Neural cell (in vitro differentiated cells): Measurements from ENCODE around the gene ITPKB. TPM values are rescaled to one million over a fixed set of nuclear protein-coding genes. Genes with fewer than 3 reads are reported as not detected.

Experiments
- H2AFZ ChIP-seq: fragments of 200-600, 300-800 bp; sonication (generic), shearing (Covaris generic); 2 replicates; pipeline ENCODE4 v1.6.0; 2014; ENCODE audit warnings: low read depth, mild to moderate bottlenecking, antibody characterized with exemption, low read length, moderate library complexity
- H3F3A ChIP-seq: fragments of 200-600 bp; shearing (Covaris generic); 2 replicates; pipeline ENCODE4 v1.6.1; 2016; ENCODE audit warnings: mild to moderate bottlenecking, moderate library complexity, mixed read lengths, antibody characterized with exemption, low read length; ENCODE audit not compliant: insufficient read depth, poor library complexity, severe bottlenecking
- H3K27ac ChIP-seq: fragments of 200-600, 300-800 bp; sonication (generic), shearing (Covaris generic); 2 replicates; pipeline ENCODE4 v1.5.1; 2014; ENCODE audit warnings: mild to moderate bottlenecking, low read length, moderate library complexity
- H3K27me3 ChIP-seq: fragments of 300-800, 200-600 bp; sonication (generic), shearing (Covaris generic); 2 replicates; pipeline ENCODE4 v1.6.0; 2014; ENCODE audit warnings: mild to moderate bottlenecking, low read depth, low read length, moderate library complexity; ENCODE audit not compliant: insufficient read depth
- H3K36me3 ChIP-seq: fragments of 300-800, 200-600 bp; sonication (generic), shearing (Covaris generic); 2 replicates; pipeline ENCODE4 v1.5.1; 2014; ENCODE audit warnings: mild to moderate bottlenecking, antibody characterized with exemption, low read length, moderate library complexity; ENCODE audit not compliant: insufficient read depth
- H3K4me2 ChIP-seq: fragments of 300-800, 200-600 bp; sonication (generic), shearing (Covaris generic); 2 replicates; pipeline ENCODE4 v1.6.0; 2014; ENCODE audit warnings: mild to moderate bottlenecking, low read length
- H3K4me3 ChIP-seq: fragments of 300-800, 200-600 bp; sonication (generic), shearing (Covaris generic); 2 replicates; pipeline ENCODE4 v1.5.1; 2014; ENCODE audit warnings: mild to moderate bottlenecking, low read length, moderate library complexity
- H3K79me2 ChIP-seq: fragments of 200-600 bp; shearing (Covaris generic); replicated peaks from 2 replicates; pipeline ENCODE4 v1.6.0; 2014; ENCODE audit warnings: mild to moderate bottlenecking, low read length, moderate library complexity; ENCODE audit not compliant: insufficient read depth
- H3K9ac ChIP-seq: fragments of 300-800, 200-600 bp; sonication (generic), shearing (Covaris generic); 2 replicates; pipeline ENCODE4 v1.6.1; 2016; ENCODE audit warnings: mild to moderate bottlenecking, low read length, mixed read lengths
- H3K9me2 ChIP-seq: fragments of 200-600 bp; shearing (Covaris generic); 2 replicates; pipeline ENCODE4 v1.6.1; 2016; ENCODE audit warnings: mild to moderate bottlenecking, low read length, mixed read lengths; ENCODE audit not compliant: insufficient read depth
- H3K9me3 ChIP-seq: fragments of 200-600, 300-800 bp; sonication (generic), shearing (Covaris generic); 2 replicates; pipeline ENCODE4 v1.6.1; 2016; ENCODE audit warnings: mild to moderate bottlenecking, mixed run types, low read length, moderate library complexity, mixed read lengths
- H4K20me1 ChIP-seq: fragments of 200-600 bp; shearing (Covaris generic); 2 replicates; pipeline ENCODE4 v1.6.1; 2016; ENCODE audit warnings: mild to moderate bottlenecking, mixed run types; ENCODE audit not compliant: insufficient read depth
- EP300 ChIP-seq: fragments of 450-650 bp; conservative IDR thresholded peaks from 2 replicates; pipeline ENCODE4 v1.6.1; 2014; ENCODE audit warnings: antibody characterized with exemption, mild to moderate bottlenecking, moderate library complexity; ENCODE audit not compliant: poor library complexity, severe bottlenecking
- EZH2 ChIP-seq: fragments of 200-600, 300-800 bp; shearing (Covaris generic), sonication (generic); IDR thresholded peaks from 2 replicates; pipeline ENCODE4 v1.6.1; 2014; ENCODE audit warnings: antibody characterized with exemption, low read length, borderline replicate concordance, mild to moderate bottlenecking; ENCODE audit not compliant: insufficient read depth, poor library complexity, severe bottlenecking
- MXI1 ChIP-seq: fragments of 450-650 bp; conservative IDR thresholded peaks from 2 replicates; pipeline ENCODE4 v1.6.1; 2014; ENCODE audit warnings: antibody characterized with exemption, mild to moderate bottlenecking; ENCODE audit not compliant: poor library complexity, severe bottlenecking
- POLR2AphosphoS5 ChIP-seq: IDR thresholded peaks from 2 replicates; pipeline ENCODE4 v1.6.1; 2012
- RAD21 ChIP-seq: fragments of 450-650 bp; conservative IDR thresholded peaks from 2 replicates; pipeline ENCODE4 v1.6.1; 2014; ENCODE audit warnings: antibody characterized with exemption, mild to moderate bottlenecking, moderate library complexity
- SMC3 ChIP-seq: fragments of 450-650 bp; conservative IDR thresholded peaks from 2 replicates; pipeline ENCODE4 v1.6.1; 2014; ENCODE audit warnings: antibody characterized with exemption, mild to moderate bottlenecking, moderate library complexity; ENCODE audit not compliant: poor library complexity
- TAF1 ChIP-seq: IDR thresholded peaks from 2 replicates; pipeline ENCODE4 v1.6.1; 2012; ENCODE audit warnings: low read depth
- polyA plus RNA-seq: library from polyadenylated mRNA; depleted of rRNA; stranded (reverse); fragments of >200 nt; gene quantifications from 2 replicates; pipeline ENCODE4 v1.2.3, GENCODE V29; 2014
- TF ChIP-seq, protein P1 (sequence below): fragments of 450-650 bp; IDR thresholded peaks from 2 replicates; pipeline ENCODE4 v1.5.1; 2014; ENCODE audit warnings: antibody characterized with exemption, mild to moderate bottlenecking, moderate library complexity; ENCODE audit not compliant: poor library complexity, severe bottlenecking
- TF ChIP-seq, protein P2 (sequence below): IDR thresholded peaks from 2 replicates; pipeline ENCODE4 v1.6.1; 2012; ENCODE audit warnings: borderline replicate concordance

The ITPKB gene
- polyA plus RNA-seq, 1 donor from 2014 or later: 0.19 TPM

DNA sequence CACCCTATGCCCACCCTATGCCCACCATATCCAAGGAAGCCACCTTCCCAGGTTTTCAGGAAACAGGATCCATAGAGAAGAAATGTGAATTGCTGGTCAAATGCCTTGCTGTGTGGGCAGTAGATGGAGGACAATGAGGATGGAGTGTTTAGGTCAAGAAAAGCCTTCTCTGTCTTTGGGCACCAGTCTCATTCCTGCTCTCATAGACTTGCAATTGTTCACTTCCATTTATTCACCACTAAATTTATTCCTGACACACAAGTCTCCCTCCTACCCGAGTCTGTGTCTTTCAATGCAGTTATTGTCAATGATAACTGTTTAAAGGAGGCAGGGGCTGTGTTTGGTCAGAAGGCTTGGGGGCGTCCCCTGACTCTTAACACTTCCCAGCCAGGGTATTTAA lies 48.0 kb upstream of the ITPKB start:
- H3K36me3 ChIP-seq: no peaks in the 10 kb centered on the region
- H3K27ac ChIP-seq: no peak overlapping the region
- no peak overlapping the region for H3K4me3 ChIP-seq
- H3K9me3 ChIP-seq: no peaks in the 10 kb centered on the region
- no peak for TF ChIP-seq MXI1
- no peak for TF ChIP-seq POLR2AphosphoS5
- TF ChIP-seq, protein P1, sequence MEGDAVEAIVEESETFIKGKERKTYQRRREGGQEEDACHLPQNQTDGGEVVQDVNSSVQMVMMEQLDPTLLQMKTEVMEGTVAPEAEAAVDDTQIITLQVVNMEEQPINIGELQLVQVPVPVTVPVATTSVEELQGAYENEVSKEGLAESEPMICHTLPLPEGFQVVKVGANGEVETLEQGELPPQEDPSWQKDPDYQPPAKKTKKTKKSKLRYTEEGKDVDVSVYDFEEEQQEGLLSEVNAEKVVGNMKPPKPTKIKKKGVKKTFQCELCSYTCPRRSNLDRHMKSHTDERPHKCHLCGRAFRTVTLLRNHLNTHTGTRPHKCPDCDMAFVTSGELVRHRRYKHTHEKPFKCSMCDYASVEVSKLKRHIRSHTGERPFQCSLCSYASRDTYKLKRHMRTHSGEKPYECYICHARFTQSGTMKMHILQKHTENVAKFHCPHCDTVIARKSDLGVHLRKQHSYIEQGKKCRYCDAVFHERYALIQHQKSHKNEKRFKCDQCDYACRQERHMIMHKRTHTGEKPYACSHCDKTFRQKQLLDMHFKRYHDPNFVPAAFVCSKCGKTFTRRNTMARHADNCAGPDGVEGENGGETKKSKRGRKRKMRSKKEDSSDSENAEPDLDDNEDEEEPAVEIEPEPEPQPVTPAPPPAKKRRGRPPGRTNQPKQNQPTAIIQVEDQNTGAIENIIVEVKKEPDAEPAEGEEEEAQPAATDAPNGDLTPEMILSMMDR: no peak
- TF ChIP-seq EZH2: no peak
- TF ChIP-seq, protein P2, sequence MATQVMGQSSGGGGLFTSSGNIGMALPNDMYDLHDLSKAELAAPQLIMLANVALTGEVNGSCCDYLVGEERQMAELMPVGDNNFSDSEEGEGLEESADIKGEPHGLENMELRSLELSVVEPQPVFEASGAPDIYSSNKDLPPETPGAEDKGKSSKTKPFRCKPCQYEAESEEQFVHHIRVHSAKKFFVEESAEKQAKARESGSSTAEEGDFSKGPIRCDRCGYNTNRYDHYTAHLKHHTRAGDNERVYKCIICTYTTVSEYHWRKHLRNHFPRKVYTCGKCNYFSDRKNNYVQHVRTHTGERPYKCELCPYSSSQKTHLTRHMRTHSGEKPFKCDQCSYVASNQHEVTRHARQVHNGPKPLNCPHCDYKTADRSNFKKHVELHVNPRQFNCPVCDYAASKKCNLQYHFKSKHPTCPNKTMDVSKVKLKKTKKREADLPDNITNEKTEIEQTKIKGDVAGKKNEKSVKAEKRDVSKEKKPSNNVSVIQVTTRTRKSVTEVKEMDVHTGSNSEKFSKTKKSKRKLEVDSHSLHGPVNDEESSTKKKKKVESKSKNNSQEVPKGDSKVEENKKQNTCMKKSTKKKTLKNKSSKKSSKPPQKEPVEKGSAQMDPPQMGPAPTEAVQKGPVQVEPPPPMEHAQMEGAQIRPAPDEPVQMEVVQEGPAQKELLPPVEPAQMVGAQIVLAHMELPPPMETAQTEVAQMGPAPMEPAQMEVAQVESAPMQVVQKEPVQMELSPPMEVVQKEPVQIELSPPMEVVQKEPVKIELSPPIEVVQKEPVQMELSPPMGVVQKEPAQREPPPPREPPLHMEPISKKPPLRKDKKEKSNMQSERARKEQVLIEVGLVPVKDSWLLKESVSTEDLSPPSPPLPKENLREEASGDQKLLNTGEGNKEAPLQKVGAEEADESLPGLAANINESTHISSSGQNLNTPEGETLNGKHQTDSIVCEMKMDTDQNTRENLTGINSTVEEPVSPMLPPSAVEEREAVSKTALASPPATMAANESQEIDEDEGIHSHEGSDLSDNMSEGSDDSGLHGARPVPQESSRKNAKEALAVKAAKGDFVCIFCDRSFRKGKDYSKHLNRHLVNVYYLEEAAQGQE: no peak
- no peak for TF ChIP-seq SMC3
- TF ChIP-seq TAF1: no peak
- TF ChIP-seq EP300: no peak
- no peak for TF ChIP-seq RAD21
- no peaks in the 10 kb centered on the region for H4K20me1 ChIP-seq
- no peaks in the 10 kb centered on the region for H3K27me3 ChIP-seq
- H3F3A ChIP-seq: no peaks in the 10 kb centered on the region
- no peak overlapping the region for H3K4me2 ChIP-seq
- H3K79me2 ChIP-seq: no peaks in the 10 kb centered on the region
- no peaks in the 10 kb centered on the region for H3K9me2 ChIP-seq
- no peak overlapping the region for H3K9ac ChIP-seq
- no peak overlapping the region for H2AFZ ChIP-seq

DNA sequence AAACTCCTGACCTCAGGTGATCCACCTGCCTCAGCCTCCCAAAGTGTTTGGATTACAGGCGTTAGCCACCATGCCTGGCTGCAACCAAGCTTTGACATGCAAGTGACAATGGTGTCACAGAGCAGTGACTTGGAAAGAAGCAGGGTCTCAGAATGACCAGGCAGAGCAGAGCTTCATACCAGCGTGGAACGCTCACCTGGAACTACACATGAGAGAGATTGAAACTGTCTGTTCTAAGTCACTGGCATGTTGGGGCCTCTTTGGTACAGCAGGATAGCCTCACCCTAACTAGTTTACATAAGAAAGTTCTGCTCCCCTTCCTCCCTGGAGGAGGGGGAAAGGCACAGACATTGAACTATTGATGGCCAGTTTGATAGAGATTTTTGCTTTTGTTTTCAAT lies 47.5 kb upstream of the ITPKB start:
- Histone ChIP-seq H3K4me3 (no peak overlapping the region), H3K36me3 (no peaks in the 10 kb centered on the region), H3K4me2 (no peak overlapping the region), H3K79me2 (no peaks in the 10 kb centered on the region), H2AFZ (no peak overlapping the region), H3K9me2 (no peaks in the 10 kb centered on the region), H3K9me3 (no peaks in the 10 kb centered on the region), H3F3A (no peaks in the 10 kb centered on the region), H3K27ac (no peak overlapping the region), H4K20me1 (no peaks in the 10 kb centered on the region), H3K9ac (no peak overlapping the region), H3K27me3 (no peaks in the 10 kb centered on the region)
- TF ChIP-seq RAD21: no peak
- no peak for TF ChIP-seq TAF1
- TF ChIP-seq, protein P1: no peak
- TF ChIP-seq POLR2AphosphoS5: no peak
- TF ChIP-seq MXI1: no peak
- TF ChIP-seq EZH2: no peak
- no peak for TF ChIP-seq EP300
- no peak for TF ChIP-seq SMC3
- TF ChIP-seq, protein P2: no peak
